Transverse colon (tissue), 4 donors: ENCODE results near the gene AJAP1.

Experiments
- EP300 ChIP-seq: sonication (generic); formaldehyde crosslinking; IDR thresholded peaks from one replicate; pipeline ENCODE4 v1.6.1; 2017; ENCODE audit warnings: antibody characterized with exemption, low read depth
- POLR2A ChIP-seq: fragments of 450-650 bp; IDR thresholded peaks from one replicate; pipeline ENCODE4 v1.6.1; 2016; ENCODE audit warnings: antibody characterized with exemption, mild to moderate bottlenecking, moderate library complexity
- POLR2AphosphoS5 ChIP-seq, 3 donors: sonication (generic); formaldehyde crosslinking; IDR thresholded peaks; one replicate each; pipeline ENCODE4 v1.6.1; 2016; ENCODE audit warnings: antibody characterized with exemption in 3 of 3
- TF ChIP-seq, protein P1 (sequence below), 5 experiments: fragments of 200-600 bp in 3 of 5; fragments of 450-650 bp in 2 of 5; sonication (generic) in 3 of 5; IDR thresholded peaks; 1 replicate in 2 of 5; 2 replicates in 3 of 5; pipeline ENCODE4 v1.5.1; 2016 to 2017; ENCODE audit warnings: antibody characterized with exemption in 5 of 5, inconsistent platforms in 3 of 5, mild to moderate bottlenecking in 2 of 5, moderate library complexity in 1 of 5

DNA sequence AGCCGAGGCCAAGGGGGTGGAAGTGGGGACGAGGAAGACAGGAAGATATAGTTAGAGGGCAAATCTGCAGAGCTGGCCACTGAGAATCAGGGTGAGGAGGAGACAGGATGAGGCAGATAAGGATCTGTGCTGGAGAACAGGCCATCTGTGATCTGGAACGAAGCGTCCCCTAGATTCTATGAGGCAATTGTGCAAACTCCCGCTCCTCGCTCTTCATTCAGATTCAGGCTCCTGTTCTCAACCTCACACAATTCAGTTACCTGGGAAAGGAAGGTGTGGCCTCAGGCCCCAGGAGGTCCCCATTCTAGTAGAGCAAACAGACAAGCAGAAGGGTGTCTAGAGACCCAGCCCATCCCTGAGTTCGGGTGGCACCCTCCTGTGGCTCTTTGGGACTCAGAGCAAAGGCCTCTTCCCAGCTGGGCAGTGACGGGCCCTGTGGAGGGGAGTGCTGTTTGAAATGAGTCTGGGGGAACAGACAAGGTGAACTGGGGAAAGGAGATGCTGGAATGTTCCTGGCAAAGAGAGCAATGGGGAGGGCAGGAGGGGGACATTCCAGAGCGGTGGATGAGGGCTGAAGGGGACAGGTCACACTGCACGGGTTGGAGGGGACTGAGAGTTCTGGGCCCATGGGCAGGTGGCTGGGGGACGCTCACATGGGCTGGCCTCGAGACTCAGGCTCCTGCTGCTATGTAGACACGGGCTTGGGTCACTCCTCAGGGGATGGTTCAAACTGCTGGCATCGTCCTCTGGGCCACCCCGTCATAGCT, 39.9 kb upstream of the AJAP1 start:
- TF ChIP-seq, protein P1, sequence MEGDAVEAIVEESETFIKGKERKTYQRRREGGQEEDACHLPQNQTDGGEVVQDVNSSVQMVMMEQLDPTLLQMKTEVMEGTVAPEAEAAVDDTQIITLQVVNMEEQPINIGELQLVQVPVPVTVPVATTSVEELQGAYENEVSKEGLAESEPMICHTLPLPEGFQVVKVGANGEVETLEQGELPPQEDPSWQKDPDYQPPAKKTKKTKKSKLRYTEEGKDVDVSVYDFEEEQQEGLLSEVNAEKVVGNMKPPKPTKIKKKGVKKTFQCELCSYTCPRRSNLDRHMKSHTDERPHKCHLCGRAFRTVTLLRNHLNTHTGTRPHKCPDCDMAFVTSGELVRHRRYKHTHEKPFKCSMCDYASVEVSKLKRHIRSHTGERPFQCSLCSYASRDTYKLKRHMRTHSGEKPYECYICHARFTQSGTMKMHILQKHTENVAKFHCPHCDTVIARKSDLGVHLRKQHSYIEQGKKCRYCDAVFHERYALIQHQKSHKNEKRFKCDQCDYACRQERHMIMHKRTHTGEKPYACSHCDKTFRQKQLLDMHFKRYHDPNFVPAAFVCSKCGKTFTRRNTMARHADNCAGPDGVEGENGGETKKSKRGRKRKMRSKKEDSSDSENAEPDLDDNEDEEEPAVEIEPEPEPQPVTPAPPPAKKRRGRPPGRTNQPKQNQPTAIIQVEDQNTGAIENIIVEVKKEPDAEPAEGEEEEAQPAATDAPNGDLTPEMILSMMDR (IDR thresholded peaks at IDR 0.05) = no peak
- no peak for TF ChIP-seq POLR2AphosphoS5 (IDR thresholded peaks at IDR 0.05)
- TF ChIP-seq POLR2A = no peak
- TF ChIP-seq EP300 = no peak
